Stimulated activated CD4-positive, alpha-beta T cell treated with anti-CD3 and anti-CD28 coated beads, Interleukin-4, amount 100 ng/mL, for 24 hours (primary cell): ENCODE data around the gene MRPS18B.

Experiments used
- DNase-seq: peaks from one replicate; pipeline ENCODE4 v3.0.0-alpha.2; 2020

MRPS18B gene

DNA sequence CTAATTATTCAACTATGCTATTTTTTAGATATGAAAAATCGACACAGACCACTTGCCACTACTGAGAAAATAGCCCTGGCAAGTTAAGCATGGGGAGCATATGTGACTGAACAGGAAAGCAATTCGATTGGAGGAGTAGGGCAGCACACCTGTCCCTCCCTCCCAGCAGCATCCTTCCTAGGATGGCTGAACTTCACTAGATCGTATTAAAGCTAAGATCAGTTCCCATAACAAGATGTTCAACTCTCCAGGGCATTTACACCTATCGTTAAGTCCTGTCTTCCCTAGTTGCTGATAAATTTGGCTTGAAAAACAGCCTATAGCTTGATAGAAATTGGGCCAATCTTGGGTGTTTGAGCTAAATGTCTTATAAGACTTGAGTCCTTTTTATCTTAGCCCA lies 7.6 kb upstream of the MRPS18B start:
- DNase-seq, result no peak

DNA sequence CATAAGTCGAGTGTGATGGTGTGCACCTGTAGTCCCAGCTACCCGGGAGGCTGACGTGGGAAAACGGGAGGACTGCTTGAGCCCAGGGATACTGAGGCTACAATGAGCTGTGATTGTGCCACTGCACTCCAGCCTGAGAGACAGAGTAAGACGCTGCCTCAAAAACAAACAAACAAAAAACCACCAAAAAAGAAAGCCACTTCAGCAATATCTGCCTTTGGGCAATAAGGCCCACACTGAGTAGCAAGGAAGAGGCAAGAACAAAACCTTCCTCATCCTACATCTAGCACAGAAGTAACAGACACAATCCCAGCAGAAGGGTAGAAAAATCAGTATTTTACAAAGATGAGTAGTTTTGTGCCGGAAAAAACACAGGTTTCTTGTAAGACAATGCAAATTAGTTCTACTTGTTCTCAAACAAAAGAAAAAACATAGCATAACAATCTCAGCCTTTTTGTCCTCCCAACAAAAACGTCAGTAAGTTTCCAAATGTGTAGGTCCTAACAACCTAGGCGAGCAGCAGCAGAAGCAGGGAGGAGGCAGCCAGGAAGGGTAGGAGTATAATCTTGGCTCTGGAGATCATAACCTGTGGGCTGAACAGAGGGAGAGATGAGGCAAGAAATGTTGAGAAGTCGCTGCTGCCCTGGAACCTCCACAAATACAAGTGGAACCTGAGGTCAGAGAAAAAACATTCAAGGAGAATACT lies 6.3 kb upstream of the MRPS18B start:
- no peak for DNase-seq

DNA sequence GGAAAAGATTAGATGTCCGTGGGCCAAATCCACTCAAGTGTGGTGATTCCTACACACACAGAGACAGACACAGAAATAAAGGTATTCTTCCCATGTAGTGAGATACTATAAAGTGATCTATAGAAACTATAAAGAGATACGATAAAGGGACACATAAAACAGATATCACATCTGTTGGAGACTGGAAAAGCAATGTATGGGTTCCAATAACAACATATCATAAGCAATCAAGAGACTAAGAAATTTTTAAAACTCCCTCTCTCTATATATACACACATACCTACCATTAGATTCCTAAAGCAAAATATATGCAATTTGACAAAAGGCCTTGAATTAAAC lies 5.8 kb upstream of the MRPS18B start:
- no peak for DNase-seq

DNA sequence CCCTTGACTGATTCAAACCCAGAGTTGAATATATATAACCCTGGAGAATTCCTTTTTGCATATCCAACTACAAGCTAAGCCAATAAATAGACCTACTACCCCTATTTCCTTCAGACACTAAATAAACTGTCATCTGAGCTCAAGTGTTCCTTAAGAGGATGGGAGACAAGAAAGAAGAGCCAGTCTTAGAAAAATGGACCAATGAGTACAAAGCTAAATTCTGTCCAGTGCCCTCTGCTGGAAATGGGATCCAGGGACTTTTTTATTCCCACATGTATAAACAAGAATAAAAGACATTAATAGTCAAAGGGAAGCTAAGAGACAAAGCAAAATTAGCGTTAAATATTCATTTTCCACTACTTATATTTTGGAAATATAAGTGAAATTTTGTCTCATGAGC lies 5.4 kb upstream of the MRPS18B start:
- DNase-seq, result no peak

DNA sequence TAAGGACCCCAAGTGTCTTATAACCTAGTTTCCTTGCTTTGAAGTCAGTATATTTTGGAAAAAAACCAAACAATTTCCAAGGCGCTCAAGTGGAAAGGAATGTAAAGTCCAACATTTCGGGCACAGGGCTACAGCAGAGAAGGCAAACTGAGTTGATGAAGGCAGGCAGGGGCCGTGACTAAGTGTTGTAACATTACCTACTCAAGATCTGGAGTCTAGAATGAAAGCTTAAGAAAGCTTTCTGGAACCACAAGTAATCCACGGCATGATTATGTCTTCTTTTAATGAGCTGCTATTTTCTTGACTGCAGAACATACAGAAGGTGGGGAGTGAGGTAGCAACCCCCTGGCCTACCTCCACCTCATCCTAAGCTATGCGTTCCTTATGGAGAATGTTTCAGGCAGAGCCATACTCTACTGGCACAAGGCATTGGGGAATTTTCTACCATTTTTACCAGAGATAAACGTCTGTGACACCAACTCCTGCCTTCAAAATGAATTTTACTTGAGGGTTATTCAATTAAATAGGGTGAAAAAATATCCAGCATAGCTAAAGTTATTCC lies 4.9 kb upstream of the MRPS18B start:
- DNase-seq, result no peak

DNA sequence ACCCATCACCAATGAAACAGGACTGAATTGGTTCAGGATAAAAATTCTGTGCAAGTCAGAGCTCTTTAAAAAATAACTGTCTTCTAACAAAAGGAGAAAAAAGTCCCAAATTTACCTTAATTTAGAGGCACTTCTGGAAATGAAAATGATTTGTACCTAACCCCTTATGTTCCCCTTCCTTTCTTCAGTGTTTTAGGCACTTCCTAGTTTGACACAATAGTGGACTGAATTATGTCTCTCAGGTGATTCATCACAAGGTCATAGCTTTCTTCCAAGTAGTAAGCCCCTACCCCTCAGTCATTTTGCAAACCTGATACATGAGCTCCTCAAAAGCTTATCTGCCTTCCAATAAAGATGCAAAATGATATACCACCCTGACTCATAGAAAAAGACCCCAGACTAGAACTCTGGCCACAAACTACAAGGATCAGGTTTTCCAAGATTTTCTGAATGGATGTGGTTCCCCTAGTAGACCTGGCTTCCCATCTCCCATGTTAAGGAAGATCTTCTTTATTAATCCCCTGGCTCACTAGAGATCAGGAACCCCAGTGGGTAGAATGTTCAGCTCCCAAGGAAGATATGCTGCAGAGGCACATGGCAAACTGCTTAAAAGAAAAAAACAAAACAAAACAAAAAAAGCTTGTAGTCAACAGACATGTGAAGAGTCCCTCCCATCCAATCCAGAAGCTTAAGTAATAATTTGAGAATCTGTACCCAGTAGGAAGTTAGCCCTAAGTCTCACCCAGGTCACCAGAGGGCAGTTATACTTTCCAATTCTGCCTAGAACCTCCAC lies 4.2 kb upstream of the MRPS18B start:
- DNase-seq, result no peak

DNA sequence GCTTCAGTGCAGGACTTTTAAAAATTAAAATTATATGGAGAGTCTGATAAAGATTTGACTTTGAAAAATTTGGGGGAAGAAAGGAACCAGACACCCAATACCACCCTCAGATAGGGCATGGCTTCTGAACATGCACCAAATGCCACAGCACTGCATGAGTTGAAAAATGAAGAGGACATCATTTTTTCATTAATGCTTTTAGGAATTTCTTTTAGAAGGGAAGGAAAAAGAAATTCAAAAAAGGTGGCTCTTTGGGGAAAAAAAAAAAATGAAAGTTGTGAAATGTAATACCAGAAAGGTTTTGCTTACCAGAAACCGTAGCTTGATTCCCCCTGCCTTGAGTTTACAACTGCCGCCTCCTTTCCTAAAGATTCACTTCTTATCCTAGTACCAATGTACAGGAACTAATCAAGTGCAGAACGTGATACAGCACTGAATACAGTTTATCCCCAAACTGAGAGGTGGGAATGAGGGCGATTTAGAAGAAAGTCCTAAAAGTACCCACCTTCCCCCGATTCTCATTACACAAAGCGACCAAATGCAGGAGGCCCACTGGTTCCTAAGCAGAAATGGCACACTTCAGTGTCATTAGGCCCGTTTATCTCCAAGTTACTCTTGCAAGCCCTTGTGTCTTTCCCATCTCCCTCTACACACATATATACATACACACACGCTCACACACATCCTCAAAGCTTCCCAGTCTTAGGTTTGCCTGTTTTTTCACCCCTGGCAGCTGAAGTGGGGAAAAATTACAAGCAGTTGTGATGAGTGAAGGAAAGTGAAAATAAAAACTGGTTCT lies 3.4 kb upstream of the MRPS18B start:
- DNase-seq, result no peak

DNA sequence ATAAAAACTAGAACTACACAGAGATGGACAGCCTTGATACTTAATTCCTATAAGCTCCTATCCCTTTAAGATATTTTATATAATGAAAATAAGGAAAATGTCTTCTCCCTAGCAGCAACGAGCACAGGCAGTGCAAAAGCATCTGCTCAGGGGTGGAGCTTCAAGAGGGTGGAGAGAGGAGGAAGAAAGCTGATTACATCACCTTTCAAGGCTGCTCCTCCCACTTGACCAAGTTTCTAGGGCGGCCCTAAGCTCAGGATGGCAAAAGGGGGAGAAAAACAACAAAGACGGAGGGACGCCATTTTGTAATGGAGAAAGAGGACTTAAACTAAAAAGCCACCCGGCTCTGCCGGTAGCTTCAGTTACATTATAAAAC lies 2.8 kb upstream of the MRPS18B start:
- peak; percentile 90 for DNase-seq

DNA sequence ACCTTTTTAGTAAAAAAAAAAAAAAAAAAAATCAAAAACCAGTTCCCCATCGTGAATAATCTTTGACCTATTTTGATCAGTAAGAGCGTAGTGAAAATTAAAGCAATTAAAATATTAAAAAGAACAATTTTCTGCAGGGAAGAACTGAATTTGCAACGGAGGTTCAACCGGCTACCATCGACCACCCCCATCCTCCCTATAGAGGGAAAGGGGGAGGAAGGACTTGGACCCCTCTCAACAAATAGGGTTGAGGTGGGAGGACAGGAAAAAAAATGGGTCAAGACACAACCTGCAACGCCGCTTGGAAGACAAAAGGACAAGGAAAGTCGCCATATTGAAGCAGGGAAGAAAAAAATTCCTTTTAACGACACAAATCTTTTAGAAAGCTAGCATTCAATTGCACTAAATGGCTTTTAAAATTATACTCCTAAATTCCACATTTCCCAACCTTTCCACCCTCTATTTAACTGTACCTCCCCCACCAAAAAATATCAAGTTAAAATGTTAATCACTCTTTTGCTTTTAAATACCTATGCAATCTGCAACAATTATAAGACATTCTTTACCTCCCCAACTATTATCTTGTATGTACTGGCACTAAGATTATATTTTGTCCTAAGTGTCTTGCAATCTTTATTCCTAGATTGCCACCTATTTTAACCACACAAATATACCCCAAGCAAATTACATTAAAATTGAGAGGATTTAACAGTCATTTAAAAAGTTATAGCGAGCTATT lies 2.3 kb upstream of the MRPS18B start:
- DNase-seq, result peak; percentile 44

DNA sequence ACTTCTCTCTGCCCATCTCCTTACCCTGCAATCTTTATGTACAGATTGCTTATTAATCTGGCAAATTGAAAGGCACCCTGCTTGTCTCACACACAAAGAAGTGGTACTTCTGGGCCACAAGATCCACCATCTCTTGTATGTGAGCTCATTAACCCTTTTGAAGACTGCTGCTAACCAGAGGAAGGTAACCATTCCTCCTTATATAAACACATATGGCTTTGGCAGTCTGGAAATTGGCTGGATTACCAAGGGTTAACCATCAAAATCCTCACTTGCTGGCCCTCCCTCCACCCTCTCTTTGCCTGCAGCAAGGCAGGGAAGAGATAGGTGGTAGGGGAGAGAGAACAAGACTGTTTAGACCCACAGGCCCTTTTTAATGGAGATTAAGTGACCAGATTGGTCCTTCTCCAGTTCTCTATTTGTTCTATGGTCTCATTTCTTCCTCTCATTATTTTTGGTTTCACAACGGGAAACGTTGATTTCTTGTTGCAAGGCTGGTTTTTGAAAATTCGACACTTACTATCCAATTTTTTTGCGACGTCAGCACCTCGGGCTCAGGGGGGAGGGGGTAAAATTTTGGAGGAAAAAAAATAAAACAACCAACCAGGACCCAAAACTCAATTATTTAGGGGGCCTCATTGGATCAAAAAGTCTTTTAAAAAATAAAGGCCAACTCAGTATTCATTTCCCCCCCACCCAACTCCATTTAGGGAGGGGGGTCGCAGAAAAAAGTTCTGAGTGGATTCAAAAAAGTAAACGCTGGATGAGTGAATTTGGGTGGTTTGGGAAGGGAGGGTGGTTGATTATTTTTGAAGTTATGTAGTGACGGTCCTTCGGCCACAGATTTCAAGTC lies 1.5 kb upstream of the MRPS18B start:
- peak; percentile 41 for DNase-seq

DNA sequence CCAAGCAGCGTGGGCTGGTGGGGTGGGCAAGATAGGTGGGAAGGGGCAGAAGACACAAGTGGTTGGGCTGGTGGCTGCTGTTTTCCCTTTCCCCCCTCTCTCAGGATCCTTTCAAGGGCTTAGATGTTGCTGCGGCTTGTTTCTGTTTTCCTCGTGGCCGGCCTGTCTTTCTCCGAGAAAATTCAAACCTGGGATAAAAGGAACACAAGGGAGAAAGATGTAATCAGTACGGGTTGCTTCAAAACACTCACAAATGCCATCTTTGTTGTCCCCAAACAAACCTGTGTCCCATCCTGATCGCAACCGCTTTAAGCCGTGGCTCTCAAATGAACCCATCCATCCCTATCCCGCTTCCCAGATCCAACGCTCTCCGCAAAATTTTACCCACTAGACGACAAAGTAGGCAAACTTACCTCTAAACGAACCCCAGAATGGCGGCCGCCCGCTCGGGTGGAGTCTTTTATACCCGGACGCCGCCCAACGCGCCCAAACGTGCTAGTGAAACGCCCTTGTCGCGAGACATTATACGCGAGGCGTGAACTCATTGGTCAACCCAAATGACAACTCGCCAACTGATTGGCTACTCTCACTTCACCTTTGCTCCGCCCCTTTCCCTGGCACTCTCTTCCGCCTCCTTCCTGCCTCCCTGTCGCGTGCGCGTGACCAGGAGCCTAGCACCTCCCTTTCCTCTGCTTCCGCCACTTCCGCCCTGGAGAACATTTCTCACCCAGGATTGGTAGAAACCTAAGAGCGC lies 652 bp upstream of the MRPS18B start, which contains the start of gene PPP1R10:
TSS of gene PPP1R10 (minus strand) at position 433 of the 754 bp plus-strand sequence. CDS start 7,299 bp downstream, outside the sequence.
- peak; percentile 99 for DNase-seq

DNA sequence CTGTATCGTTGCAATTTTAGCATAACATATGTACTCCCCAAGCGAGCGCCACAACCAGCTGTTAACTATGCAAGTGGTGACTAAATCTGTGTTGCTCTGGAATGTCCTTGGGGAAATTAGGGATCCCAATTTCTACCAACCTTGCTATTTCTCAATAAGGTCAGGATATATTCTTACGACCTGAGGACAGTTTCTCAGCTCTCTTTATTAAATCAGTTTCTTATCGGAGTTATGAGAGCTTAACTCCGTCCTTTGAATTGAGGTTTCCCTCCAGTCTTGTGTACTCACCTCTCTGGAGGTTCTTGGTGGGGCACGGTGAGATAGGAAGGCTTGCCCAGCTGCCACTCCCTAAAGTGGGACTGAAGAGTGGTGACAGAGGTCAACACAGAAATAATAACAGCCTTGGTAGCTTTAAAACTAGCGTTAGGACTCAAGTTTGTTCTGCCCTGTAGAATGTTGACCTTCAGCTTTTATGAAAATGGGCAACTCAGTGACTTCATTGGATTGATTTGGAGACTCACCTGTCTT lies 694 bp downstream of the MRPS18B start:
- DNase-seq, result no peak

DNA sequence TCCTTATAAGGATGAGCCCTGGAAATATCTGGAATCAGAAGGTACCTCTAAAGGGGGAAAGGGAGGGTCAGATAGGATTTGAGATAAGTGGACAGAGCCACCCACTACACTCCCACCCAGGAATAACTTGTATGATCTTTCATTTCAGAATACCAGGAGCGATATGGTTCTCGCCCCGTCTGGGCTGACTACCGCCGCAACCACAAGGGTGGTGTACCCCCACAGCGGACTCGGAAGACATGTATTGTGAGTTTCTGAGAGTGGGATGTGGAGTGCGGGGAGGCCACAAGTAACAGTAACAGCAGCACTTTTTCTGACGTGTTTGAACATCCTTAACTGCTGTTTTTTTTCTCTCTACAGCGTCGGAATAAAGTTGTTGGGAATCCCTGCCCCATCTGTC lies 1.9 kb downstream of the MRPS18B start:
- no peak for DNase-seq

DNA sequence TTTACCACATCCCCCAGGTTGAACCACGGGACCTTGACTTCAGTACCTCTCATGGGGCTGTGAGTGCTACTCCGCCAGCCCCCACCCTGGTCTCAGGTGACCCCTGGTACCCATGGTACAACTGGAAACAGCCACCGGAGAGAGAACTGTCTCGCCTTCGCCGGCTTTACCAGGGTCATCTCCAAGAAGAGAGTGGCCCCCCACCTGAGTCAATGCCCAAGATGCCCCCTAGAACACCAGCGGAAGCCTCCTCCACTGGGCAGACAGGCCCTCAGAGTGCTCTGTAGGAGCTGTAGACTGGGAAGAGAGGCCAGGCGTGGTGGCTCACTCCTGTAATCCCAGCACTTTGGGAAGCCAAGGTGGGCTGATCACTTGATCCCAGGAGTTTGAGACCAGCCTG lies 7.9 kb downstream of the MRPS18B start:
- DNase-seq, result no peak

DNA sequence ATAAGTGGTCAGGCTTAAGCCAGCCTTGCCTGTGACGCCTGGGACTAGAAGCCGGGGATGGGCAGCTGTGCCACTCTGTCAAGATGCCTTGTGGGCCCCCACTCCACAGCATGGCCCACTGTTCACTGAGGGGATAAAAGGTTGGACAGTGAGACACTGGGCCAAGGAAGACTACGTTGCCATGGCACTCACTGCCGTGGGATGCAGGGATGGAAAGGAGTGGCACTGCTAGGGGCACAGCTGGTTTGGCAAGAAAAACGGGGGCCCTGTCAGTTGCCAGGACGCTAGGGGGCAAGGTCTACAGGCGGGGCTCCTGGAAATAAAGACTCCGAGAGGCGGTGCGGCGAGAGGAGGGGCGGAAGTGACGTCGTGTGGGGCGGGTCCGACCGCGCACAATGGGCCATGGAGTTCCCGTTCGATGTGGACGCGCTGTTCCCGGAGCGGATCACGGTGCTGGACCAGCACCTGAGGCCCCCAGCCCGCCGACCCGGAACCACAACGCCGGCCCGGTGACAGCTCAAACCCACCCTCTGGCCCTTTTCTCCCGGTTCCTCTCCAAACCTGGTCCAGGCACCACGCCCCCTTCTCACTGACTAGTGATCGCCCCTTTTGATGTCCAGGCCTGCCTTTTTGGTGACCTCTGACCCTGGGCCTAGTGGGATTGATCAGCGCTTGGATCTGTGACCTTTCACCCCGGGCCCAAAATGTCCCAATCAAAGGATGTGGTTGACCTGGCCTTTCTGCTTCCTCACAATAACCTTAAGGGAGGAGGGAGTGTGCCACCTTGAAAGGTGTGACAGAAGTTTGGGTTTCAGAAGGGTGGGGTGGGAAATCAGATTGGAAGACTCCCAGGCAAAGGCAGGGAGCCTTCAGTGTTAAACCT lies 9.1 kb downstream of the MRPS18B start, which contains the start of gene ATAT1:
TSS of gene ATAT1 (plus strand) at position 391 of the 883 bp plus-strand sequence.
- DNase-seq, result peak; percentile 89

DNA sequence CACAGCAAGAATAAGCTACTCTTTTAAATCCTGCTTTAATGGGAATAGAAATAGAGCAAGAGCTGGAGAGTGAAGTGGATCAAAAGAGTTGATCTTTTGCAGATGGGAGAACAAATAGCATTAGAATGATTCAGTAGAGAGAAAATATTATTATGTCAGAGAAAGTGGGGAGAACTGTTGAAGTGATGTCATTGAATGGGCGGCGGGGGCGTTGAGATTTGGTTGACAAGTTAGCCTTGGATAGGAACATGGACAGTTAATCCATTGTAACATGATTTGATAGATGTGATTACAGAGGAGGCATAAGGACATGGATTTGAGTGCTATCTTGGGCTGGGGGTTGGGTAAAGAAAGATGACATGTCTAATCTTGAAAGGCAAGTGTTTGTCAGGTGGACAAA lies 18.2 kb downstream of the MRPS18B start:
- no peak for DNase-seq

DNA sequence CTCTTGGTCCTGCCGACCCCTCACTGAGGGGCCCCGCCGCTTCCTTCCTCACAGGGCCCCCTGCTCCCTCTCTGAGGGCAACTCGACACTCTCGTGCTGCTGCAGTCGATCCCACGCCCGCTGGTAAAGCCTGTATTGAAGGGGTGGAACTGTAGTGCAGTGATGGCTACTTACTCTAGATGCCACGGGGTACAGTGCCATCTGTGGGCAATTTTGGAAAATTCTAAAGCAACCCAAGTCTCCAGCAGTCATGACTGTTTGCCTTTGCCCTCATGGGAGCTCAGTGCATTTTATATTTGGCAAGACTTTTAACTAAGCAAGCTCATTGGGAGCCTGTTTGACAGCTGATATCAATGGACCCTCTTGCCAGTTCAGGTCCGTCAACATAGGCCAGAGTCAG lies 22.8 kb downstream of the MRPS18B start:
- DNase-seq, result no peak

DNA sequence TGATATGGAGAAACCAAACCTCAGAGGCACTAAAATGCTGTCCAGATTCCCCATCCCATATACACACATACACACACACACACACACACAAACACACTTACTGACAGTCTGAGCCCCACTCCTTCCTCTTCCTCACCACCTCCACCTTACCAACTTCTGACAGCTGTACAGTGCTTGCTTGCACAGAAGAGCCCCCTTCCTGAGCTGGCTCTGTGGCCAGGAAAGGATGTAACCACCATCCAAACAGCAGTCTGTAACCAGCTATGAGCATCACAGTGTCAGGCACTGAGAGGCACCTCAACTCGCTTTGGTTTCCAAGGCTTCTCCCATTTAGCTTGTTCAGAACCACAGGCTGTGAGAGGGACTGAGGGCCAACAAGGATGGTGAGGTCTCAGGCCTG lies 23.4 kb downstream of the MRPS18B start:
- DNase-seq, result no peak

DNA sequence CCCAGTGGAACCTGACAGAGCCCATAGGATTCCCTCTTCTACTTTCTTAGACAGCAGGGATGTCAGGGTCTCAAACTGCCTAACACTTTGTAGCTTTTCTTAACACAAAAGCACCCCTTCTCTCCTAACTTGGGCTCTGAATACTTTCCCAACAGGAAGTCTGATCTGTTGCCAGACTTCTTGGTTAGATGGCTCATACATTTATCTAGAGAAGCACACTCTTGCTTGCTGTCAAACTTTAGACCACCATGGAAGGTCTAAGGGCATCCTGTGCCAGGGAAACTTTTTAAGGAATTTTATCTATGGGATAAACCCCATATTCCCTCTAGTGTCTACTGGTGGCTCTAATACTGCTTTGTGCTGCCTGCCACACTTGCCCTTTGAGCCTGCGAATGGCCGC lies 26.0 kb downstream of the MRPS18B start:
- DNase-seq, result no peak

DNA sequence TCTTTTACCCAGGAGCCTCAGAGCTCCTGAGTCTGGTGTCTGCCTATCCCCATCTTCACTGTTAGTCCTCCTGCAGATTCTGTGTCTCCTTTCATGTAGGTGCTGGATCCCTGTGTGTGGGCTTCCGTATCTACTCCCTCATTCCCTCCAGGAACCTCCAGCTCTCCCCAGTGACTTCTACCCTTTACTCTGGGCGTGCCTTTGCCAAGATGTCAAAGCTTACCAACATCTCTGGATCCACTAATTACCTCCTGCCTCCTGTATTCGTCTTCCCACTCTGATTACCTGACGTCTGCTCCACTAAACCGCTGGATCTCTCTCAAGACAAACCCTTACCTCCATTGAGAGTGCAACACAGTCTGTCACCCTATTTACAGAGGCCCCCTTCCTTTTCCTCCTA lies 27.1 kb downstream of the MRPS18B start:
- DNase-seq, result no peak
